ENCODE results near the gene FN3KRP.

DNA sequence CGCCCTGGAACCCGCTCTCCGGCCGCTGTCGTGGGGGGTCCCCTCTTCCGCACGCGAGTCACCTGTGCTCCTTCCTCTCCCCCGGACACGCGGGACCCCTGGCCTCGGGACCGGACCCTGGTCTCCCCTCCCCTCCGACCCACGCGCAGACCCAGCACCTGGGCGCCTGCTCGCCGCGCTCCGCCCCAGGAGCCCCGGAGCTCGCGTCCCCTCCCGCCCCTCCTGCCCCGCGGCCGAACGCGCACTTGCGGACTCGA, 18.8 kb upstream of the FN3KRP start:
- TF ChIP-seq, protein P1, sequence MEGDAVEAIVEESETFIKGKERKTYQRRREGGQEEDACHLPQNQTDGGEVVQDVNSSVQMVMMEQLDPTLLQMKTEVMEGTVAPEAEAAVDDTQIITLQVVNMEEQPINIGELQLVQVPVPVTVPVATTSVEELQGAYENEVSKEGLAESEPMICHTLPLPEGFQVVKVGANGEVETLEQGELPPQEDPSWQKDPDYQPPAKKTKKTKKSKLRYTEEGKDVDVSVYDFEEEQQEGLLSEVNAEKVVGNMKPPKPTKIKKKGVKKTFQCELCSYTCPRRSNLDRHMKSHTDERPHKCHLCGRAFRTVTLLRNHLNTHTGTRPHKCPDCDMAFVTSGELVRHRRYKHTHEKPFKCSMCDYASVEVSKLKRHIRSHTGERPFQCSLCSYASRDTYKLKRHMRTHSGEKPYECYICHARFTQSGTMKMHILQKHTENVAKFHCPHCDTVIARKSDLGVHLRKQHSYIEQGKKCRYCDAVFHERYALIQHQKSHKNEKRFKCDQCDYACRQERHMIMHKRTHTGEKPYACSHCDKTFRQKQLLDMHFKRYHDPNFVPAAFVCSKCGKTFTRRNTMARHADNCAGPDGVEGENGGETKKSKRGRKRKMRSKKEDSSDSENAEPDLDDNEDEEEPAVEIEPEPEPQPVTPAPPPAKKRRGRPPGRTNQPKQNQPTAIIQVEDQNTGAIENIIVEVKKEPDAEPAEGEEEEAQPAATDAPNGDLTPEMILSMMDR (IDR thresholded peaks at IDR 0.05), result no peak
- no peak for TF ChIP-seq POLR2A (IDR thresholded peaks at IDR 0.05)
